Endothelial cell (in vitro differentiated cells): Measurements from ENCODE around the gene IGLL1. TPM values are rescaled to one million over a fixed set of nuclear protein-coding genes. Genes with fewer than 3 reads are reported as not detected.
"Not testable (repeated sequence)": the region's sequence is repeated elsewhere in the genome, so short reads cannot be mapped to it uniquely, and the experiment has no call there.

ENCODE experiments used
- DNase-seq: peaks from one replicate; pipeline ENCODE4 v3.0.0; 2021; ENCODE audit warnings: low spot score
- H3K27ac Mint-ChIP-seq: one replicate; pipeline ENCODE4 v1.8.0; 2021; ENCODE audit warnings: mixed read lengths, inconsistent platforms; ENCODE audit not compliant: unreplicated experiment
- H3K27me3 Mint-ChIP-seq: one replicate; pipeline ENCODE4 v1.8.0; 2021; ENCODE audit warnings: mild to moderate bottlenecking, moderate library complexity, mixed read lengths, inconsistent platforms; ENCODE audit not compliant: unreplicated experiment
- H3K36me3 Mint-ChIP-seq: one replicate; pipeline ENCODE4 v1.8.0; 2021; ENCODE audit warnings: mild to moderate bottlenecking, low read depth, mixed read lengths, inconsistent platforms; ENCODE audit not compliant: unreplicated experiment
- H3K4me1 Mint-ChIP-seq: one replicate; pipeline ENCODE4 v1.8.0; 2021; ENCODE audit warnings: mild to moderate bottlenecking, mixed read lengths, inconsistent platforms; ENCODE audit not compliant: unreplicated experiment
- H3K4me3 Mint-ChIP-seq: one replicate; pipeline ENCODE4 v1.8.0; 2021; ENCODE audit warnings: mild to moderate bottlenecking, mixed read lengths, inconsistent platforms; ENCODE audit not compliant: unreplicated experiment
- H3K9me3 Mint-ChIP-seq: one replicate; pipeline ENCODE4 v1.8.0; 2021; ENCODE audit warnings: mixed read lengths, inconsistent platforms; ENCODE audit not compliant: unreplicated experiment
- total RNA-seq: library from RNA; stranded (reverse); fragmentation: NEBNext Ultra II Directional; extraction: Animal tissue kit (Norgen Biotek cat#: 25700); gene quantifications from one replicate; pipeline ENCODE4 v1.2.1, GENCODE V29; 2021; ENCODE audit not compliant: unreplicated experiment
- TF ChIP-seq, protein P1 (sequence below): fragments of 200-600 bp; sonication (generic); IDR thresholded peaks from one replicate; pipeline ENCODE4 v1.5.0; 2021; ENCODE audit warnings: antibody characterized with exemption; ENCODE audit not compliant: unreplicated experiment

The IGLL1 gene
- total RNA-seq, 1 donor from 2014 or later: not detected

GRCh38 chr22:23542933-23543332 lies 37.2 kb downstream of the IGLL1 start:
- no peaks in the 10 kb centered on the region for H3K9me3 Mint-ChIP-seq
- H3K27me3 Mint-ChIP-seq: peaks cover 2% of the 10 kb centered on the region
- peaks cover 19% of the 10 kb centered on the region for H3K4me1 Mint-ChIP-seq
- no peak overlapping the region for H3K27ac Mint-ChIP-seq
- no peak overlapping the region for H3K4me3 Mint-ChIP-seq
- no peak for DNase-seq
- TF ChIP-seq, protein P1, sequence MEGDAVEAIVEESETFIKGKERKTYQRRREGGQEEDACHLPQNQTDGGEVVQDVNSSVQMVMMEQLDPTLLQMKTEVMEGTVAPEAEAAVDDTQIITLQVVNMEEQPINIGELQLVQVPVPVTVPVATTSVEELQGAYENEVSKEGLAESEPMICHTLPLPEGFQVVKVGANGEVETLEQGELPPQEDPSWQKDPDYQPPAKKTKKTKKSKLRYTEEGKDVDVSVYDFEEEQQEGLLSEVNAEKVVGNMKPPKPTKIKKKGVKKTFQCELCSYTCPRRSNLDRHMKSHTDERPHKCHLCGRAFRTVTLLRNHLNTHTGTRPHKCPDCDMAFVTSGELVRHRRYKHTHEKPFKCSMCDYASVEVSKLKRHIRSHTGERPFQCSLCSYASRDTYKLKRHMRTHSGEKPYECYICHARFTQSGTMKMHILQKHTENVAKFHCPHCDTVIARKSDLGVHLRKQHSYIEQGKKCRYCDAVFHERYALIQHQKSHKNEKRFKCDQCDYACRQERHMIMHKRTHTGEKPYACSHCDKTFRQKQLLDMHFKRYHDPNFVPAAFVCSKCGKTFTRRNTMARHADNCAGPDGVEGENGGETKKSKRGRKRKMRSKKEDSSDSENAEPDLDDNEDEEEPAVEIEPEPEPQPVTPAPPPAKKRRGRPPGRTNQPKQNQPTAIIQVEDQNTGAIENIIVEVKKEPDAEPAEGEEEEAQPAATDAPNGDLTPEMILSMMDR: no peak
- peaks cover 21% of the 10 kb centered on the region for H3K36me3 Mint-ChIP-seq

DNA sequence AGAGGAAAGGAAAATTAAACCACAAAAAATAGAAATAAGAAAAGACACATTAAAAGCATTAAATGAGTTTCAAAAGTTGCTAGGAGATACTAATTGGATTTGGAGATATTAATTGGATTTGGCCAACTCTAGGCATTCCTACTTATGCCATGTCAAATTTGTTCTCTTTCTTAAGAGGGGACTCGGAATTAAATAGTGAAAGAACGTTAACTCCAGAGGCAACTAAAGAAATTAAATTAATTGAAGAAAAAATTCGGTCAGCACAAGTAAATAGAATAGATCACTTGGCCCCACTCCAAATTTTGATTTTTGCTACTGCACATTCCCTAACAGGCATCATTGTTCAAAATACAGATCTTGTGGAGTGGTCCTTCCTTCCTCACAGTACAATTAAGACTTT lies 37.7 kb downstream of the IGLL1 start:
- H3K27ac Mint-ChIP-seq, H3K27me3 Mint-ChIP-seq, H3K4me3 Mint-ChIP-seq, H3K9me3 Mint-ChIP-seq, DNase-seq: not testable (repeated sequence)
- Mint-ChIP-seq H3K4me1 (peaks cover 25% of the 10 kb centered on the region), H3K36me3 (peaks cover 21% of the 10 kb centered on the region)

DNA sequence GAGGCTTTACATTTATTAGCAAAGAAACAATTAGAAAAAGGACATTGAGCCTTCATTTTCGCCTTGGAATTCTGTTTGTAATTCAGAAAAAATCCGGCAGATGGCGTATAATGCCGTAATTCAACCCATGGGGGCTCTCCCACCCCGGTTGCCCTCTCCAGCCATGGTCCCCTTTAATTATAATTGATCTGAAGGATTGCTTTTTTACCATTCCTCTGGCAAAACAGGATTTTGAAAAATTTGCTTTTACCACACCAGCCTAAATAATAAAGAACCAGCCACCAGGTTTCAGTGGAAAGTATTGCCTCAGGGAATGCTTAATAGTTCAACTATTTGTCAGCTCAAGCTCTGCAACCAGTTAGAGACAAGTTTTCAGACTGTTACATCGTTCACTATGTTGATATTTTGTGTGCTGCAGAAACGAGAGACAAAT lies 38.2 kb downstream of the IGLL1 start:
- not testable (repeated sequence) for H3K9me3 Mint-ChIP-seq, H3K27ac Mint-ChIP-seq, H3K27me3 Mint-ChIP-seq, H3K4me3 Mint-ChIP-seq, DNase-seq
- peaks cover 29% of the 10 kb centered on the region for H3K4me1 Mint-ChIP-seq
- H3K36me3 Mint-ChIP-seq: peaks cover 21% of the 10 kb centered on the region
- TF ChIP-seq, protein P1: peak; percentile 95

- not testable (repeated sequence) for H3K4me3 Mint-ChIP-seq, H3K27me3 Mint-ChIP-seq, H3K27ac Mint-ChIP-seq, H3K9me3 Mint-ChIP-seq, DNase-seq
- Mint-ChIP-seq H3K36me3 (peaks cover 14% of the 10 kb centered on the region), H3K4me1 (peaks cover 39% of the 10 kb centered on the region)
Observed at GRCh38 chr22:23540837-23541236, 39.3 kb downstream of the IGLL1 start.

DNA sequence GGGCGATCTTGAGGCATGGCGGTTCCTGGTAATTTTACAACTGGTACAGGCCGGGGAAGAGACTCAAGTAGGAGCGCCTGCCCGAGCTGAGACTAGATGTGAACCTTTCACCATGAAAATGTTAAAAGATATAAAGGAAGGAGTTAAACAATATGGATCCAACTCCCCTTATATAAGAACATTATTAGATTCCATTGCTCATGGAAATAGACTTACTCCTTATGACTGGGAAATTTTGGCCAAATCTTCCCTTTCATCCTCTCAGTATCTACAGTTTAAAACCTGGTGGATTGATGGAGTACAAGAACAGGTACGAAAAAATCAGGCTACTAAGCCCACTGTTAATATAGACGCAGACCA lies 40.3 kb downstream of the IGLL1 start:
- not testable (repeated sequence) for DNase-seq, H3K27ac Mint-ChIP-seq, H3K9me3 Mint-ChIP-seq, H3K36me3 Mint-ChIP-seq, H3K27me3 Mint-ChIP-seq
- Mint-ChIP-seq H3K4me3 (peak overlapping the region; percentile 90), H3K4me1 (peaks cover 47% of the 10 kb centered on the region)

GRCh38 chr22:23539135-23539838 lies 40.8 kb downstream of the IGLL1 start:
- peaks cover 6% of the 10 kb centered on the region for H3K27me3 Mint-ChIP-seq
- no peaks in the 10 kb centered on the region for H3K9me3 Mint-ChIP-seq
- no peak overlapping the region for H3K27ac Mint-ChIP-seq
- peaks cover 4% of the 10 kb centered on the region for H3K36me3 Mint-ChIP-seq
- peak overlapping the region; percentile 90 for H3K4me3 Mint-ChIP-seq
- DNase-seq: peak; percentile 72
- peaks cover 51% of the 10 kb centered on the region for H3K4me1 Mint-ChIP-seq
- TF ChIP-seq, protein P1: peak; percentile 81

DNA sequence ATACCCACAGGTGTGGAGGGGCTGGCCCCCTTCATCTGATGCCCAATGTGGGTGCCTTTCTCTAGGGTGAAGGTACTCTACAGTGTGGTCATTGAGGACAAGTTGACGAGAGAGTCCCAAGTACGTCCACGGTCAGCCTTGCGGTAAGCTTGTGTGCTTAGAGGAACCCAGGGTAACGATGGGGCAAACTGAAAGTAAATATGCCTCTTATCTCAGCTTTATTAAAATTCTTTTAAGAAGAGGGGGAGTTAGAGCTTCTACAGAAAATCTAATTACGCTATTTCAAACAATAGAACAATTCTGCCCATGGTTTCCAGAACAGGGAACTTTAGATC lies 41.4 kb downstream of the IGLL1 start:
- DNase-seq, H3K9me3 Mint-ChIP-seq, H3K27me3 Mint-ChIP-seq, H3K36me3 Mint-ChIP-seq: not testable (repeated sequence)
- Mint-ChIP-seq H3K4me1 (peaks cover 48% of the 10 kb centered on the region), H3K27ac (peak overlapping the region; percentile 33), H3K4me3 (peak overlapping the region; percentile 90)

DNA sequence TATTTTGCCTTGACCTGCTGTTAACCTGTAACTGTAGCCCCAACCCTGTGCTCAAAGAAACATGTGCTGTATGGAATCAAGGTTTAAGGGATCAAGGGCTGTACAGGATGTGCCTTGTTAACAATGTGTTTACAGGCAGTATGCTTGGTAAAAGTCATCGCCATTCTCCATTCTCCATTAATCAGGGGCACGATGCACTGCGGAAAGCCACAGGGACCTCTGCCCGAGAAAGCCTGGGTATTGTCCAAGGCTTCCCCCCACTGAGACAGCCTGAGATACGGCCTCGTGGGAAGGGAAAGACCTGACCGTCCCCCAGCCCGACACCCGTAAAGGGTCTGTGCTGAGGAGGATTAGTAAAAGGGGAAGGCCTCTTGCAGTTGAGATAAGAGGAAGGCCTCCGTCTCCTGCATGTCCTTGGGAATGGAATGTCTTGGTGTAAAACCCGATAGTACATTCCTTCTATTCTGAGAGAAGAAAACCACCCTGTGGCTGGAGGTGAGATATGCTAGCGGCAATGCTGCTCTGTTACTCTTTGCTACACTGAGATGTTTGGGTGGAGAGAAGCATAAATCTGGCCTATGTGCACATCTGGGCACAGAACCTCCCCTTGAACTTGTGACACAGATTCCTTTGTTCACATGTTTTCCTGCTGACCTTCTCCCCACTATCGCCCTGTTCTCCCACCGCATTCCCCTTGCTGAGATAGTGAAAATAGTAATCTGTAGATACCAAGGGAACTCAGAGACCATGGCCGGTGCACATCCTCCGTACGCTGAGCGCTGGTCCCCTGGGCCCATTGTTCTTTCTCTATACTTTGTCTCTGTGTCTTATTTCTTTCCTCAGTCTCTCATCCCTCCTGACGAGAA lies 42.0 kb downstream of the IGLL1 start:
- Mint-ChIP-seq H3K4me1 (peaks cover 53% of the 10 kb centered on the region), H3K27ac (peak overlapping the region; percentile 85), H3K4me3 (peak overlapping the region; percentile 90)
- H3K27me3 Mint-ChIP-seq, H3K9me3 Mint-ChIP-seq, H3K36me3 Mint-ChIP-seq, DNase-seq: not testable (repeated sequence)
